Measurements from ENCODE around the gene MYO10. TPM values are rescaled to one million over a fixed set of nuclear protein-coding genes. Genes with fewer than 3 reads are reported as not detected.

Gene MYO10
- total RNA-seq, 1 experiment from 2014 or later = 89.8 TPM

DNA sequence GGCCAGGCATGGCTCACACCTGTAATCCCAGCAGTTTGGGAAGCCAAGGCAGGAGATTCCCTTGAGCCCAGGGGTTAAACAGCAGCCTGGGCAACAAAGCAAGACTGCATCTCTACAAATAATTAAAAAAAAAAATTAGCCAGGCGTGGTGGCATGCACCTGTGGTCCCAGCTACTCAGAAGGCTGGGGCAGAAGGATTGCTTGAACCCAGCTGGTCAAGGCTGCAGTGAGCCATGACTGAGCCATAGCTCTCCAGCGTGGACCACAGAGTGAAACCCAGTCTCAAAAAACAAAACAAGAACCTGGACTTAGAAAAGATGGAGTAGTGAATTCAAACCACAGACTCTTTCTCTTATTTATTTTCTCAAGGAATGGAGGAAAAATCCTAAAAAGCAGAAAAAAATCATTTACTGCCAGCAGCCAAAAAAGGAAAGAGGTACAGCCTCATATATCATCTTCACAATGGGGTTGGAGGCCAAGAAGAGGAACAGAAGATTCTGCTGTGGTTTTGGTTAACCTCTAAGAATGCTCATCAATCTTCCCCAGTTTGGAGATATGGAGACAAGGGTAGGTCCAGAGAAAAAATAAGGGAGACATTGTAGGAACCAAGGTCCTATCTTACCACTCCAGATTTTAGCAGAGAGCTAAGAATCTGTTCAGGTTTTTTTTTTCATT lies 40.0 kb upstream of the MYO10 start:
- Mint-ChIP-seq H3K9me3 (peaks cover 7% of the 10 kb centered on the region; the same call in 1 of the 2 replicates), H3K27ac (no peak overlapping the region), H3K4me3 (no peak overlapping the region), H3K36me3 (no peaks in the 10 kb centered on the region), H3K4me1 (peaks cover 8% of the 10 kb centered on the region), H3K27me3 (ENCODE audit: low read depth) (no peaks in the 10 kb centered on the region)
- no peak for TF ChIP-seq PRRX2 (CRISPR knock-in tag; IDR thresholded peaks at IDR 0.05)
- TF ChIP-seq ZNF232 (CRISPR knock-in tag; IDR thresholded peaks at IDR 0.05) = no peak
- no peak for TF ChIP-seq ZBTB21 (CRISPR knock-in tag; IDR thresholded peaks at IDR 0.05; ENCODE audit: borderline replicate concordance)
- TF ChIP-seq ZNF138 (CRISPR knock-in tag; conservative IDR thresholded peaks at IDR 0.05) = no peak
- TF ChIP-seq JUN (CRISPR knock-in tag; IDR thresholded peaks at IDR 0.05) = no peak
- TF ChIP-seq, protein P1, sequence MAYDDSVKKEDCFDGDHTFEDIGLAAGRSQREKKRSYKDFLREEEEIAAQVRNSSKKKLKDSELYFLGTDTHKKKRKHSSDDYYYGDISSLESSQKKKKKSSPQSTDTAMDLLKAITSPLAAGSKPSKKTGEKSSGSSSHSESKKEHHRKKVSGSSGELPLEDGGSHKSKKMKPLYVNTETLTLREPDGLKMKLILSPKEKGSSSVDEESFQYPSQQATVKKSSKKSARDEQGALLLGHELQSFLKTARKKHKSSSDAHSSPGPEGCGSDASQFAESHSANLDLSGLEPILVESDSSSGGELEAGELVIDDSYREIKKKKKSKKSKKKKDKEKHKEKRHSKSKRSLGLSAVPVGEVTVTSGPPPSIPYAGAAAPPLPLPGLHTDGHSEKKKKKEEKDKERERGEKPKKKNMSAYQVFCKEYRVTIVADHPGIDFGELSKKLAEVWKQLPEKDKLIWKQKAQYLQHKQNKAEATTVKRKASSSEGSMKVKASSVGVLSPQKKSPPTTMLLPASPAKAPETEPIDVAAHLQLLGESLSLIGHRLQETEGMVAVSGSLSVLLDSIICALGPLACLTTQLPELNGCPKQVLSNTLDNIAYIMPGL (CRISPR knock-in tag; IDR thresholded peaks at IDR 0.05) = no peak
- TF ChIP-seq CREB1 (CRISPR knock-in tag; IDR thresholded peaks at IDR 0.05) = no peak
- no peak for TF ChIP-seq GTF2I (CRISPR knock-in tag; conservative IDR thresholded peaks at IDR 0.05)
- TF ChIP-seq CBFB (CRISPR knock-in tag; IDR thresholded peaks at IDR 0.05; ENCODE audit: low read depth) = no peak
- TF ChIP-seq SMAD3 (CRISPR knock-in tag; IDR thresholded peaks at IDR 0.05; ENCODE audit: borderline replicate concordance) = no peak
- TF ChIP-seq, protein P2, sequence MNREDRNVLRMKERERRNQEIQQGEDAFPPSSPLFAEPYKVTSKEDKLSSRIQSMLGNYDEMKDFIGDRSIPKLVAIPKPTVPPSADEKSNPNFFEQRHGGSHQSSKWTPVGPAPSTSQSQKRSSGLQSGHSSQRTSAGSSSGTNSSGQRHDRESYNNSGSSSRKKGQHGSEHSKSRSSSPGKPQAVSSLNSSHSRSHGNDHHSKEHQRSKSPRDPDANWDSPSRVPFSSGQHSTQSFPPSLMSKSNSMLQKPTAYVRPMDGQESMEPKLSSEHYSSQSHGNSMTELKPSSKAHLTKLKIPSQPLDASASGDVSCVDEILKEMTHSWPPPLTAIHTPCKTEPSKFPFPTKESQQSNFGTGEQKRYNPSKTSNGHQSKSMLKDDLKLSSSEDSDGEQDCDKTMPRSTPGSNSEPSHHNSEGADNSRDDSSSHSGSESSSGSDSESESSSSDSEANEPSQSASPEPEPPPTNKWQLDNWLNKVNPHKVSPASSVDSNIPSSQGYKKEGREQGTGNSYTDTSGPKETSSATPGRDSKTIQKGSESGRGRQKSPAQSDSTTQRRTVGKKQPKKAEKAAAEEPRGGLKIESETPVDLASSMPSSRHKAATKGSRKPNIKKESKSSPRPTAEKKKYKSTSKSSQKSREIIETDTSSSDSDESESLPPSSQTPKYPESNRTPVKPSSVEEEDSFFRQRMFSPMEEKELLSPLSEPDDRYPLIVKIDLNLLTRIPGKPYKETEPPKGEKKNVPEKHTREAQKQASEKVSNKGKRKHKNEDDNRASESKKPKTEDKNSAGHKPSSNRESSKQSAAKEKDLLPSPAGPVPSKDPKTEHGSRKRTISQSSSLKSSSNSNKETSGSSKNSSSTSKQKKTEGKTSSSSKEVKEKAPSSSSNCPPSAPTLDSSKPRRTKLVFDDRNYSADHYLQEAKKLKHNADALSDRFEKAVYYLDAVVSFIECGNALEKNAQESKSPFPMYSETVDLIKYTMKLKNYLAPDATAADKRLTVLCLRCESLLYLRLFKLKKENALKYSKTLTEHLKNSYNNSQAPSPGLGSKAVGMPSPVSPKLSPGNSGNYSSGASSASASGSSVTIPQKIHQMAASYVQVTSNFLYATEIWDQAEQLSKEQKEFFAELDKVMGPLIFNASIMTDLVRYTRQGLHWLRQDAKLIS (CRISPR knock-in tag; IDR thresholded peaks at IDR 0.05; ENCODE audit: borderline replicate concordance) = no peak
- TF ChIP-seq, protein P3, sequence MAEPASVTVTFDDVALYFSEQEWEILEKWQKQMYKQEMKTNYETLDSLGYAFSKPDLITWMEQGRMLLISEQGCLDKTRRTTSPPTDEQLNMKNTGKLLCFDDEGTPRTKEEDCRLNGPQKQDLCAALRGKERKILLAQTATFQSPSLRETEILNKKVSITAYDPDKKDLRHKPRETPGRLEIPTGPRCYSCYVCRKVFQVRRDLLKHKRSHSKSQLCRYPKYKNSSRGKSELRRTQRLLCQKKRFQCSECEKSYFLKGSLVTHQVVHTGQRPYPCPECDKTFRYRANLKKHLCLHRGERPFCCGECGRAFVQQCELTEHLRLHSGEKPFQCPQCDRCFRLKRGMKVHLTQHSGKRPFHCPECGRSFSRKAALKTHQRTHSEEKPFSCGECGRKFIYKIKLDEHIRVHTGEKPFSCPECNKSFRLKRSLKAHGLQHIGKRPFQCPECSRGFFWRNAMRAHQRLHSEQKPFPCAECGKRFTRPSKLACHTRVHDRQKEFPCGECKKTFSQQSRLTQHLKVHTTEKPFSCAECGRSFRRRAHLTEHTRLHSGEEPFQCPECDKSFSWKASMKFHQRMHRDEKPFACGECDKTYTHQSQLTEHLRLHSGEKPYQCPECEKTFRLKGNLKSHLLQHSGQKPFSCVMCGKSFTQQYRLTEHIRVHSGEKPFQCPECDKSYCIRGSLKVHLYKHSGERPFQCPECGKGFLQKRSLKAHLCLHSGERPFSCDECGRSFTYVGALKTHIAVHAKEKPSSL (CRISPR knock-in tag; conservative IDR thresholded peaks at IDR 0.05) = no peak
- TF ChIP-seq RELA (CRISPR knock-in tag; IDR thresholded peaks at IDR 0.05; ENCODE audit: borderline replicate concordance) = no peak
- DNase-seq (ENCODE audit: low spot score) (no peak), ATAC-seq (no peak)
- CTCF ChIA-PET = interaction anchor here (0.6 to 1.2 kb wide), 2 partner anchors 22 to 157 kb away, joined by 3 read pairs; no protein-coding TSS in a partner anchor
- POLR2A ChIA-PET = no interaction called here

DNA sequence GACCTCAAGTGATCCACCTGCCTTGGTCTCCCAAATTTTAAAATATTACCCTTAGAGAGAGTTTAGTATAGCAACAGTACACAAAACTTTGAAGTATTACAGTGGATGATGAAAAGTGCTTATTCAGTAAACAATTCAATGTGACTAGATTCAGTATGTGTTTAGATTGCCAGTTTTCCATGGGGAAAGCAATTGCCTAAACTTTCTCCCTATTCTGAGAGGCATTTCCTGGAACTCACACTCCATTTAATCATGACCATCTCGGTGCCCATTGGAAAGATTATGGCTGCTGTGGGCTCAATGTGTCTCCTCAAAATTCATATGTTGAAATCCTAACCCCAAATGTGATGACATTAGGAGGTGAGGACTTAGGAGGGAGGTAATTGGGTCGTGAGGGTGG lies 38.9 kb upstream of the MYO10 start:
- CTCF ChIA-PET = no interaction called here
- Mint-ChIP-seq H3K4me1 (peaks cover 8% of the 10 kb centered on the region), H3K9me3 (peaks cover 7% of the 10 kb centered on the region; the same call in 1 of the 2 replicates), H3K27ac (no peak overlapping the region), H3K36me3 (no peaks in the 10 kb centered on the region), H3K27me3 (ENCODE audit: low read depth) (no peaks in the 10 kb centered on the region), H3K4me3 (no peak overlapping the region)
- ATAC-seq (no peak), DNase-seq (ENCODE audit: low spot score) (no peak)
- no peak for TF ChIP-seq KAT7 (CRISPR knock-in tag; IDR thresholded peaks at IDR 0.05; ENCODE audit: borderline replicate concordance)
- TF ChIP-seq, protein P4, sequence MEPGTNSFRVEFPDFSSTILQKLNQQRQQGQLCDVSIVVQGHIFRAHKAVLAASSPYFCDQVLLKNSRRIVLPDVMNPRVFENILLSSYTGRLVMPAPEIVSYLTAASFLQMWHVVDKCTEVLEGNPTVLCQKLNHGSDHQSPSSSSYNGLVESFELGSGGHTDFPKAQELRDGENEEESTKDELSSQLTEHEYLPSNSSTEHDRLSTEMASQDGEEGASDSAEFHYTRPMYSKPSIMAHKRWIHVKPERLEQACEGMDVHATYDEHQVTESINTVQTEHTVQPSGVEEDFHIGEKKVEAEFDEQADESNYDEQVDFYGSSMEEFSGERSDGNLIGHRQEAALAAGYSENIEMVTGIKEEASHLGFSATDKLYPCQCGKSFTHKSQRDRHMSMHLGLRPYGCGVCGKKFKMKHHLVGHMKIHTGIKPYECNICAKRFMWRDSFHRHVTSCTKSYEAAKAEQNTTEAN (CRISPR knock-in tag; IDR thresholded peaks at IDR 0.05) = no peak
- no peak for TF ChIP-seq NFATC4 (CRISPR knock-in tag; IDR thresholded peaks at IDR 0.05)
- no peak for TF ChIP-seq ZNF138 (CRISPR knock-in tag; conservative IDR thresholded peaks at IDR 0.05)
- no peak for TF ChIP-seq CREM (CRISPR knock-in tag; IDR thresholded peaks at IDR 0.05)
- TF ChIP-seq, protein P5, sequence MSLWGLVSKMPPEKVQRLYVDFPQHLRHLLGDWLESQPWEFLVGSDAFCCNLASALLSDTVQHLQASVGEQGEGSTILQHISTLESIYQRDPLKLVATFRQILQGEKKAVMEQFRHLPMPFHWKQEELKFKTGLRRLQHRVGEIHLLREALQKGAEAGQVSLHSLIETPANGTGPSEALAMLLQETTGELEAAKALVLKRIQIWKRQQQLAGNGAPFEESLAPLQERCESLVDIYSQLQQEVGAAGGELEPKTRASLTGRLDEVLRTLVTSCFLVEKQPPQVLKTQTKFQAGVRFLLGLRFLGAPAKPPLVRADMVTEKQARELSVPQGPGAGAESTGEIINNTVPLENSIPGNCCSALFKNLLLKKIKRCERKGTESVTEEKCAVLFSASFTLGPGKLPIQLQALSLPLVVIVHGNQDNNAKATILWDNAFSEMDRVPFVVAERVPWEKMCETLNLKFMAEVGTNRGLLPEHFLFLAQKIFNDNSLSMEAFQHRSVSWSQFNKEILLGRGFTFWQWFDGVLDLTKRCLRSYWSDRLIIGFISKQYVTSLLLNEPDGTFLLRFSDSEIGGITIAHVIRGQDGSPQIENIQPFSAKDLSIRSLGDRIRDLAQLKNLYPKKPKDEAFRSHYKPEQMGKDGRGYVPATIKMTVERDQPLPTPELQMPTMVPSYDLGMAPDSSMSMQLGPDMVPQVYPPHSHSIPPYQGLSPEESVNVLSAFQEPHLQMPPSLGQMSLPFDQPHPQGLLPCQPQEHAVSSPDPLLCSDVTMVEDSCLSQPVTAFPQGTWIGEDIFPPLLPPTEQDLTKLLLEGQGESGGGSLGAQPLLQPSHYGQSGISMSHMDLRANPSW (CRISPR knock-in tag; conservative IDR thresholded peaks at IDR 0.05; ENCODE audit: low read depth) = no peak
- TF ChIP-seq CBFB (CRISPR knock-in tag; IDR thresholded peaks at IDR 0.05; ENCODE audit: low read depth) = no peak
- no peak for TF ChIP-seq HMGA2 (CRISPR knock-in tag; IDR thresholded peaks at IDR 0.05)
- no peak for TF ChIP-seq NR1H2 (CRISPR knock-in tag; IDR thresholded peaks at IDR 0.05)
- TF ChIP-seq, protein P6, sequence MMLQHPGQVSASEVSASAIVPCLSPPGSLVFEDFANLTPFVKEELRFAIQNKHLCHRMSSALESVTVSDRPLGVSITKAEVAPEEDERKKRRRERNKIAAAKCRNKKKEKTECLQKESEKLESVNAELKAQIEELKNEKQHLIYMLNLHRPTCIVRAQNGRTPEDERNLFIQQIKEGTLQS (CRISPR knock-in tag; conservative IDR thresholded peaks at IDR 0.05) = no peak
- no peak for TF ChIP-seq GABPB1 (CRISPR knock-in tag; IDR thresholded peaks at IDR 0.05)
- POLR2A ChIA-PET = no interaction called here
